ENCODE data around the gene ATP1A4.
A peak's percentile ranks its signal among the peaks of the same experiment; 100 is the strongest.

ATP1A4 gene

DNA sequence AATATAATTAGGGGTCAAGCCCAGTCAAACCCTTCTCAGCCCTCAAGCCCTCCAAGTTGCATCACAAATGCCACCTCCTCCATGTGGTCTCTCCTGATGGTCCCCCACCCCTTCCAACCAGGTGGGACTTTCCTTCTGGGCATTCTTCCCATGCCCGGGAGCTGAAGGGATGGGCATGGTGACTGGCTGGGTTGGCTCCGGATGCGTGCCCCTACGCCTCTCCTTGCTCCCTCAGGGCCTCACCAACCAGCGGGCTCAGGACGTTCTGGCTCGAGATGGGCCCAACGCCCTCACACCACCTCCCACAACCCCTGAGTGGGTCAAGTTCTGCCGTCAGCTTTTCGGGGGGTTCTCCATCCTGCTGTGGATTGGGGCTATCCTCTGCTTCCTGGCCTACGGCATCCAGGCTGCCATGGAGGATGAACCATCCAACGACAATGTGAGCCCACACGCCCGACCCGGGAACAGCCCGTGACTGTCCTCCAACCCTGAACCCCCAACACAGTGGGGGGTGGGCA lies 28.4 kb upstream of the ATP1A4 start:
- peaks cover 1% of the 10 kb centered on the region; the same call in 1 of the 2 replicates for H3K27me3 ChIP-seq (ENCODE audit: control insufficient read depth, low read length)
- H4K20me1 ChIP-seq (ENCODE audit: control insufficient read depth, insufficient read depth, low read depth, low read length) = no peaks in the 10 kb centered on the region
- H3K4me1 ChIP-seq (ENCODE audit: control insufficient read depth, low read length) = no peaks in the 10 kb centered on the region
- H3K4me3 ChIP-seq (ENCODE audit: low read length) = no peak overlapping the region
- H3K9me3 ChIP-seq (ENCODE audit: control insufficient read depth, insufficient read depth, low read length) = no peaks in the 10 kb centered on the region
- H3K36me3 ChIP-seq (ENCODE audit: control insufficient read depth, low read length) = no peaks in the 10 kb centered on the region
- no peaks in the 10 kb centered on the region for H3K9me2 ChIP-seq (replicated peaks; ENCODE audit: control insufficient read depth, low read length)
- H3K27ac ChIP-seq (ENCODE audit: low read depth, low read length) = no peak overlapping the region
- TF ChIP-seq, protein P1, sequence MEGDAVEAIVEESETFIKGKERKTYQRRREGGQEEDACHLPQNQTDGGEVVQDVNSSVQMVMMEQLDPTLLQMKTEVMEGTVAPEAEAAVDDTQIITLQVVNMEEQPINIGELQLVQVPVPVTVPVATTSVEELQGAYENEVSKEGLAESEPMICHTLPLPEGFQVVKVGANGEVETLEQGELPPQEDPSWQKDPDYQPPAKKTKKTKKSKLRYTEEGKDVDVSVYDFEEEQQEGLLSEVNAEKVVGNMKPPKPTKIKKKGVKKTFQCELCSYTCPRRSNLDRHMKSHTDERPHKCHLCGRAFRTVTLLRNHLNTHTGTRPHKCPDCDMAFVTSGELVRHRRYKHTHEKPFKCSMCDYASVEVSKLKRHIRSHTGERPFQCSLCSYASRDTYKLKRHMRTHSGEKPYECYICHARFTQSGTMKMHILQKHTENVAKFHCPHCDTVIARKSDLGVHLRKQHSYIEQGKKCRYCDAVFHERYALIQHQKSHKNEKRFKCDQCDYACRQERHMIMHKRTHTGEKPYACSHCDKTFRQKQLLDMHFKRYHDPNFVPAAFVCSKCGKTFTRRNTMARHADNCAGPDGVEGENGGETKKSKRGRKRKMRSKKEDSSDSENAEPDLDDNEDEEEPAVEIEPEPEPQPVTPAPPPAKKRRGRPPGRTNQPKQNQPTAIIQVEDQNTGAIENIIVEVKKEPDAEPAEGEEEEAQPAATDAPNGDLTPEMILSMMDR (IDR thresholded peaks at IDR 0.05; ENCODE audit: low read depth, low read length, poor library complexity, severe bottlenecking) = no peak
- no peak for TF ChIP-seq EZH2phosphoT487 (IDR thresholded peaks at IDR 0.05; ENCODE audit: borderline replicate concordance, low read length)
- H3F3A ChIP-seq (ENCODE audit: control insufficient read depth, insufficient read depth) = no peaks in the 10 kb centered on the region
- H3K4me2 ChIP-seq (ENCODE audit: low read length) = no peak overlapping the region
- H3K79me2 ChIP-seq (ENCODE audit: control insufficient read depth, low read length) = no peaks in the 10 kb centered on the region

DNA sequence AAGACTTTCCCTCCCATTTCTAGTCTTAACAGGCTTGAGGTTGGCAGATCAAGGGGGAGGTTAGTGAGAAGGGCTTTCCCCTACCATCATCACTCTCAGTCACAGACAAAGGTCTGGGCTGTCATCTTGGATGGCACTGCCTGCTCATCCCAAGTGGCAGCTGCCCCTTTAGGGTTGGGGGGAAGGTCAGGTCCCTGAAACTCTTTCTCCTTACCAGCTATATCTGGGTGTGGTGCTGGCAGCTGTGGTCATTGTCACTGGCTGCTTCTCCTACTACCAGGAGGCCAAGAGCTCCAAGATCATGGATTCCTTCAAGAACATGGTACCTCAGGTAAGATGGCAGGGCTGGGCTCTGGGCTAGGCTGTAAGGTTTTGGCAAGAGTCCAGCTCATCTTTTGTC lies 27.7 kb upstream of the ATP1A4 start:
- Histone ChIP-seq H3K4me1 (ENCODE audit: control insufficient read depth, low read length) (no peaks in the 10 kb centered on the region), H3K36me3 (ENCODE audit: control insufficient read depth, low read length) (no peaks in the 10 kb centered on the region), H3K79me2 (ENCODE audit: control insufficient read depth, low read length) (no peaks in the 10 kb centered on the region), H3K9me2 (replicated peaks; ENCODE audit: control insufficient read depth, low read length) (no peaks in the 10 kb centered on the region), H3K4me2 (ENCODE audit: low read length) (no peak overlapping the region), H3K9me3 (ENCODE audit: control insufficient read depth, insufficient read depth, low read length) (no peaks in the 10 kb centered on the region), H3F3A (ENCODE audit: control insufficient read depth, insufficient read depth) (no peaks in the 10 kb centered on the region), H3K27me3 (ENCODE audit: control insufficient read depth, low read length) (peaks cover 3% of the 10 kb centered on the region; the same call in 1 of the 2 replicates), H4K20me1 (ENCODE audit: control insufficient read depth, insufficient read depth, low read depth, low read length) (no peaks in the 10 kb centered on the region), H3K4me3 (ENCODE audit: low read length) (no peak overlapping the region), H3K27ac (ENCODE audit: low read depth, low read length) (no peak overlapping the region)
- TF ChIP-seq, protein P1 (IDR thresholded peaks at IDR 0.05; ENCODE audit: low read depth, low read length, poor library complexity, severe bottlenecking) = no peak
- no peak for TF ChIP-seq EZH2phosphoT487 (IDR thresholded peaks at IDR 0.05; ENCODE audit: borderline replicate concordance, low read length)

DNA sequence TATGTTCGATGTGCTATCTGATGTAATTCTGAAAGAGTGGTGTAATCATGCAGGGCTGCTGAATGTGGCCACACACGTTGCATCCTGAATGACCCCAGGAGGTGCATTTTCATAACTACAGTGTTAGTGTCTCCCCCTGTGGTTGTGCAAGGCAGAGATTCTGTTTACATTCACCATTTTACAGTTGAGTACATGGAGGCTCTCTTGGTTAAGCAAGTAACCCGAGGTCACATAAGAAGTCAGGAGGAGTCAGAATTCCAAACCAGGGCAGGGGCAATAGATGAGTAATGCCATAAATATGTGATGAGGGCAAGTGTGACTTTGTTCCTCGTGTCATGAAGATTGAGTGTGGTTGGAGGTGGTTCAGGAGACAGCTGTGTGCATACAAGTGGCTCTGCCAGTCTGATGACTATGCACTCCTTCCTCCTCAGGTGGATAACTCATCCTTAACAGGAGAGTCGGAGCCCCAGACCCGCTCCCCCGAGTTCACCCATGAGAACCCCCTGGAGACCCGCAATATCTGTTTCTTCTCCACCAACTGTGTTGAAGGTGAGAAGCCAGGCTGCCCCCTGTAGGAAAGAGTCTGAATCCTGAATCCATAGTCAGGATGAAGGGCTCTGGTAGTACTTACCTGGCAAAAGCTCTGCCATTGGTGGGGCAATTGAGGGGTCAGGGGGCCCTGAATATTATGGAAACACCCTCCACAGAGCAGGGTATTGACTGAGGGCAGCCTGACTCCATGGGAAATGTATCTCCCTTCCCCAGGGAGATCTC lies 26.5 kb upstream of the ATP1A4 start:
- no peaks in the 10 kb centered on the region for H3F3A ChIP-seq (ENCODE audit: control insufficient read depth, insufficient read depth)
- no peaks in the 10 kb centered on the region for H4K20me1 ChIP-seq (ENCODE audit: control insufficient read depth, insufficient read depth, low read depth, low read length)
- no peaks in the 10 kb centered on the region for H3K36me3 ChIP-seq (ENCODE audit: control insufficient read depth, low read length)
- no peak overlapping the region for H3K27ac ChIP-seq (ENCODE audit: low read depth, low read length)
- H3K4me2 ChIP-seq (ENCODE audit: low read length) = no peak overlapping the region
- no peaks in the 10 kb centered on the region for H3K79me2 ChIP-seq (ENCODE audit: control insufficient read depth, low read length)
- no peaks in the 10 kb centered on the region for H3K9me3 ChIP-seq (ENCODE audit: control insufficient read depth, insufficient read depth, low read length)
- no peaks in the 10 kb centered on the region for H3K4me1 ChIP-seq (ENCODE audit: control insufficient read depth, low read length)
- H3K4me3 ChIP-seq (ENCODE audit: low read length) = no peak overlapping the region
- H3K27me3 ChIP-seq (ENCODE audit: control insufficient read depth, low read length) = peaks cover 3% of the 10 kb centered on the region; the same call in 1 of the 2 replicates
- TF ChIP-seq, protein P1 (IDR thresholded peaks at IDR 0.05; ENCODE audit: low read depth, low read length, poor library complexity, severe bottlenecking) = peak; percentile 8
- TF ChIP-seq EZH2phosphoT487 (IDR thresholded peaks at IDR 0.05; ENCODE audit: borderline replicate concordance, low read length) = no peak
- H3K9me2 ChIP-seq (replicated peaks; ENCODE audit: control insufficient read depth, low read length) = no peaks in the 10 kb centered on the region

Measured in DOHH2 (cell line).